ENCODE data around the gene SRPK3. TPM values are rescaled to one million over a fixed set of nuclear protein-coding genes. Genes with fewer than 3 reads are reported as not detected.

SRPK3 gene
- total and polyA plus RNA-seq, 4 donors: 1.2 to 10.6 (median 4.4) TPM

DNA sequence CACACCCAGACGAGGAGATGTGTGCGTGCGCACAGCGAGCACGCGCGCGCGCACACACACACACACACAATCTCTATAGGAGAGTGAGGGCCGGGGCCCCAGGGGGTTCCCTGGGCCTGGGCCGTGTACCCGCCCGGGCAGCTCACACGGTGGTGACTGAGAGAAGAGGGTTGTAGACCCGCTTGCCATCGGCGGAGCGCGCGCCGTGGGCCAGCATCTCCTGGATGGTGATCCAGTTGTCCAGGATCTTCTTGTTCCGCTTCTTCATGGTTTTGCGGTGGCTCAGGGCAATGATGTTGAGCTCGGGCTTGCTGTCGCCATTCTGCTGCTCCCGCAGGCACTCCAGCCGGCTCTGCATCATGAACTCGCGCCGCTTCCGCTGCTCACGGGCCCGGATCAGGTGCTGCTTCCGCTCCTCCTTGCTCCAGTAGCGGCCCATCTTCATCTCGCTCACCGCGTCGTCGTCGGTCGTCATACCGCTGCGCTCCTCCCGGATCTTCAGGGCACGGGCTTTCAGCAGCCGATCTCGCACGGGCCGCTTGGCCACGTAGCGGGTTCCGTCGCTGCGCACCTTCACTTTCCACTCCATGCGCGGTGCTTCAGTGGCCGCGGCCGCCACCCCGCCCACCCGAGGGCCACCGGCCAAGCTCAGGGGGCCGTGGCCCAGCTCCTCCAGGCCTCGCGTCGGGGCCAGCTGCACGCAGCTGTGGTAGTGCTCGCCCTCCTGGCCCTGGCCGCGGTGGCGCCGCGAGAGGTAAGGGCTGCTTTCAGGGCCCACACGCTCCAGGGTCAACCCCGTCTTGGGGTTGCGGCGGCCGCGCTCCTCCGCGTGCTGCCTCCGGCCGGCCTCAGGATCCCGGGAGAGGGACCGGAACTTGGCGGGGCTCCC lies 22.6 kb downstream of the SRPK3 start:
- Histone ChIP-seq H3K9me3 (ENCODE audit: control insufficient read depth, insufficient read depth, low read length) (no peaks in the 10 kb centered on the region), H3K27ac (ENCODE audit: low read depth, low read length) (no peak overlapping the region), H3K36me3 (ENCODE audit: control insufficient read depth, insufficient read depth, low read length) (peaks cover 87% of the 10 kb centered on the region), H3K4me1 (ENCODE audit: control insufficient read depth, insufficient read depth, low read length) (peaks cover 24% of the 10 kb centered on the region), H3K4me3 (ENCODE audit: low read depth, low read length) (no peak overlapping the region), H3K27me3 (ENCODE audit: control insufficient read depth, insufficient read depth, low read length) (no peaks in the 10 kb centered on the region)
- DNase-seq (ENCODE audit: low read depth in 4 of 6, low spot score in 6 of 6): no peak
- 93% methylated on average over 74 of the region's 87 CpGs for WGBS (ENCODE audit: insufficient coverage)

DNA sequence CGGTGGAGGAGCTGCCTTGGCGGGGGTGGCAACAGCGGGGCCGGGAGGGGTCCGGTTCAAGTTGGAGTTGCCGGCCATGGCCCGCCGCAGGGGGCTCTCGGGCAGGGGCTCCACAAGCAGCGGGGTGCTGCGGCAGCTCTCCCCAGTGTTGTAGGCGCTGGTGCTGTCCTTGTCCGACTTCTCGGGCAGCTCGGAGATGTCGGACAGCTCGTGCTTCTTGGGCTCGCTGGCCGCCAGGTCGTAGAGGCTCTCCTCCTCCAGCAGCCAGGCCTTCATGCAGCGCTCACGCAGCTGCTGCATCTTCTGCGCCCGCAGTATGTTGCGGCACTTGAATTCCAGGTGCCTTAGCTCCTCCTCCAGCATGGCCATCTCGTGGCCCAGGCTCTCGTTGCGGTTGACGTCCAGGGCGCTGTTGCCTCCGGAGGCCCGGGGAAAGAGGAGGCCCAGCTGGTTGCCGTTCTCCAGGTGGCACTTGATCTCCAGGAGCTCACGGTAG lies 23.3 kb downstream of the SRPK3 start:
- Histone ChIP-seq H3K4me3 (ENCODE audit: low read depth, low read length) (no peak overlapping the region), H3K4me1 (ENCODE audit: control insufficient read depth, insufficient read depth, low read length) (peaks cover 24% of the 10 kb centered on the region), H3K27me3 (ENCODE audit: control insufficient read depth, insufficient read depth, low read length) (no peaks in the 10 kb centered on the region), H3K9me3 (ENCODE audit: control insufficient read depth, insufficient read depth, low read length) (no peaks in the 10 kb centered on the region), H3K27ac (ENCODE audit: low read depth, low read length) (no peak overlapping the region), H3K36me3 (ENCODE audit: control insufficient read depth, insufficient read depth, low read length) (peaks cover 83% of the 10 kb centered on the region)
- 93% methylated on average over 34 of the region's 34 CpGs for WGBS (ENCODE audit: insufficient coverage)
- no peak for DNase-seq (ENCODE audit: low read depth in 4 of 6, low spot score in 6 of 6)

DNA sequence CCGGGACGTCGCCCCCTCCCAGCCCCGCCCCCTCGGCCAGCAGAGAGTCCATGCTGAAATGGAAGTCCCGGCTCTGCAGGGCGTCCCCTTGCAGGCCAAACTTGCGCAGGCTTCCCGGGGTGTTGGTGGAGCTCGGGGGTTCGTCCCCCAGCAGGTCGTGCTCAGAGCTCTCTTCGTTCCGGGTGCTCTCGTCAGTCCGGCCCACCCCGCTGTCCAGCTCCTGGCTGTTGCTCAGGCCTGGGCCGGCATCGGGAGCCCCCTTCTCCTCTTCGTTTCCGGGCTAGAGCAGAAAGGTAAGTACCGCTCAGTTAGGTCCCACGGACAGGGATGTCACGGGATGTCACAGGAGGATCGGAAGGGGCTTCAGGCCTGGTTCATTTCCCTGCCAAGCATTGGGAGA lies 23.8 kb downstream of the SRPK3 start:
- Histone ChIP-seq H3K27me3 (ENCODE audit: control insufficient read depth, insufficient read depth, low read length) (no peaks in the 10 kb centered on the region), H3K4me1 (ENCODE audit: control insufficient read depth, insufficient read depth, low read length) (peaks cover 21% of the 10 kb centered on the region), H3K27ac (ENCODE audit: low read depth, low read length) (no peak overlapping the region), H3K4me3 (ENCODE audit: low read depth, low read length) (no peak overlapping the region), H3K36me3 (ENCODE audit: control insufficient read depth, insufficient read depth, low read length) (peaks cover 82% of the 10 kb centered on the region), H3K9me3 (ENCODE audit: control insufficient read depth, insufficient read depth, low read length) (no peaks in the 10 kb centered on the region)
- no peak for DNase-seq (ENCODE audit: low read depth in 4 of 6, low spot score in 6 of 6)
- 87% methylated on average over 25 of the region's 25 CpGs for WGBS (ENCODE audit: insufficient coverage)

DNA sequence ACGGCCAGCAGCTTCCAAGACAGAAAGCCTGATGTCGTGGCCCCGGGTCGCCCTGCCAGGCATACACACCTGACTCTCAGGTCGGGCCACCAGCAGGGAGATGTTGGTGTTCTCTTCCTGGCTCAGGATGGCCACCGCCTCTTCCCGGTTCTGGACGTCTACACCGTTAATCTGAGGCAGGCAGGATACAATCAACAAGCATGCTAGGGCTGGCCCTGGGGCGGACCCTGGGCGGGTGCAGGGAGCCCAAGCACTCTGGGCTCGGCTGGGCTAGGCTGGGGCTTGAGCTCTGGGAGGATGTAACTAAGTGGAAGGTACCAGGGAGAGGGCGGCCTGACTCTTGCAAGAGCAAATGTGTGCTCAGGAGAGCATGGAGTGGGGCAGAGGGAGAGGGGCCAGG lies 24.6 kb downstream of the SRPK3 start:
- H3K4me3 ChIP-seq (ENCODE audit: low read depth, low read length): no peak overlapping the region
- H3K27me3 ChIP-seq (ENCODE audit: control insufficient read depth, insufficient read depth, low read length): no peaks in the 10 kb centered on the region
- no peaks in the 10 kb centered on the region for H3K9me3 ChIP-seq (ENCODE audit: control insufficient read depth, insufficient read depth, low read length)
- DNase-seq (ENCODE audit: low read depth in 4 of 6, low spot score in 6 of 6): no peak
- H3K27ac ChIP-seq (ENCODE audit: low read depth, low read length): no peak overlapping the region
- H3K4me1 ChIP-seq (ENCODE audit: control insufficient read depth, insufficient read depth, low read length): peaks cover 14% of the 10 kb centered on the region
- peaks cover 84% of the 10 kb centered on the region for H3K36me3 ChIP-seq (ENCODE audit: control insufficient read depth, insufficient read depth, low read length)
- 79% methylated on average over 13 of the region's 13 CpGs for WGBS (ENCODE audit: insufficient coverage)

DNA sequence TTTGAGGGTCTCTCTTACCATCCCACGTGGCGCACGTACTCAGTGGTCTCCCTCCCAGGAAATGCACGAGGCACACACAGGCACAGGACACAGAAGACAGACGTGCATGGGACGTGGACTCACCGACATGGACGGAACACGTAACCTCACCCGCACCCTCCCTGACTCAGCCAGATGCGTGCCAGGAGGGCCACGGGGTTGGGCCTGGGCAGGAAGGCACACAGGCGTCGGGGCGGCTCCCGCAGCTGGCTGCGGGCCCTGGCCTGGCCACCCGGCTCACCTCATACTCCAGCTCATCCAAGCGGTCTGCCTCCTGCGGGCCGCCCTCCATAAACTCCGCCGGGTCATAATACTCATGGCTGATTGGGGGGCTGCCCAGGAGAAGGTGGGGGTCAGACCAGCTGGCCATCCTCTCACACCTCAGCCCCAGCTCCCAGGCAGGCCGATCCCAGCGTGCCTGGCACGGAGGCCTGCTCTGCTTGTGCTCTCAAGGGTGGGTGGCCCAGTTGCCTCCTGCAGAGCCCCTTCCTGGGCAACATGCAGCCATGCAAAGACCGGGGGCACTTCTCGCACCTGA lies 26.2 kb downstream of the SRPK3 start:
- Histone ChIP-seq H3K4me1 (ENCODE audit: control insufficient read depth, insufficient read depth, low read length) (peaks cover 2% of the 10 kb centered on the region), H3K9me3 (ENCODE audit: control insufficient read depth, insufficient read depth, low read length) (no peaks in the 10 kb centered on the region), H3K27me3 (ENCODE audit: control insufficient read depth, insufficient read depth, low read length) (no peaks in the 10 kb centered on the region), H3K36me3 (ENCODE audit: control insufficient read depth, insufficient read depth, low read length) (peaks cover 75% of the 10 kb centered on the region), H3K4me3 (ENCODE audit: low read depth, low read length) (no peak overlapping the region), H3K27ac (ENCODE audit: low read depth, low read length) (no peak overlapping the region)
- 88% methylated on average over 26 of the region's 28 CpGs for WGBS (ENCODE audit: insufficient coverage)
- DNase-seq (ENCODE audit: low read depth in 4 of 6, low spot score in 6 of 6): no peak

DNA sequence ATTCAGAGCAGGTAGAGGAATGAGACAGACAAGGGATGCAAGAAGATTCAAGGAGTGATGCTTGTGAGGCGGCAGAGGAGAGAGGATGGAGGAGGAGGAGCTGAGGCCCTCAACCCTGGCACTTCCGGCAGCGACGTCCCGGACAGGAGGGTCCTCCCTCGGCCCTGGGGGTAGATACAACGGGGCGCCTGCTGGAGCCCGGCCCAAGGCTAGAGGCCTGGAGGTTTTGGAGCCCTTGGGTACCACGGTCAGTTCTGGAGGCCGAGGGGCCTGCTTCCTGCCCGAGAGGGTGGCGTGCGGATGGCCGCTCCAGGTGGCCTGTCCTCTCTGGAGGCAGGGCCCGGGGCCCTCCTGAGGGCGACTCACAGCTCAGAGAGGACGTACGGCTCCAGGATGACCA lies 27.1 kb downstream of the SRPK3 start:
- Histone ChIP-seq H3K27me3 (ENCODE audit: control insufficient read depth, insufficient read depth, low read length) (no peaks in the 10 kb centered on the region), H3K36me3 (ENCODE audit: control insufficient read depth, insufficient read depth, low read length) (peaks cover 66% of the 10 kb centered on the region), H3K4me3 (ENCODE audit: low read depth, low read length) (no peak overlapping the region), H3K4me1 (ENCODE audit: control insufficient read depth, insufficient read depth, low read length) (peaks cover 7% of the 10 kb centered on the region), H3K9me3 (ENCODE audit: control insufficient read depth, insufficient read depth, low read length) (no peaks in the 10 kb centered on the region), H3K27ac (ENCODE audit: low read depth, low read length) (no peak overlapping the region)
- DNase-seq (ENCODE audit: low read depth in 4 of 6, low spot score in 6 of 6): no peak
- WGBS (ENCODE audit: insufficient coverage): 91% methylated on average over 19 of the region's 19 CpGs

DNA sequence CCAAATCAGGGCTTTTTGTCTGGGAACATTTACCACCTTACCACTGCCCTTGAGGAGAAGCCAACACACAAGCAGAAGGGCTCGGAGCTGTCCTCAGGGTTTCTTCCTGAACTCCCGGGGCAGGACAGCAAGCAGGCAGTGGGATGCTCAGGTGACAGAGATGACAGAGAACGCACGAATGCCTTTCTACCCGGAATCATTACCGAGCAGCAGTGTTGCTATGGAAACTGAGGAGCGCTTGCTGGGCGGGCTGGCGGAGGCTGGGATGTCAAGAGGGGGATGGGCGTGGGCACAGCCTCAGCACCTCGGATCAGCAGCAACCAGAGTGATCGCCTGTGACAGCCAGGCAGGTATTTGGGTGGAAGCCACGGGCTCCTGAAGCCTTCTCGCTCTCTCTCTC lies 31.4 kb downstream of the SRPK3 start:
- Histone ChIP-seq H3K4me1 (ENCODE audit: control insufficient read depth, insufficient read depth, low read length) (peaks cover 18% of the 10 kb centered on the region), H3K27ac (ENCODE audit: low read depth, low read length) (no peak overlapping the region), H3K4me3 (ENCODE audit: low read depth, low read length) (no peak overlapping the region), H3K27me3 (ENCODE audit: control insufficient read depth, insufficient read depth, low read length) (no peaks in the 10 kb centered on the region), H3K36me3 (ENCODE audit: control insufficient read depth, insufficient read depth, low read length) (peaks cover 24% of the 10 kb centered on the region), H3K9me3 (ENCODE audit: control insufficient read depth, insufficient read depth, low read length) (no peaks in the 10 kb centered on the region)
- peak in 1 of 6 donors; percentile 82 for DNase-seq (ENCODE audit: low read depth in 4 of 6, low spot score in 6 of 6)
- 36% methylated on average over 10 of the region's 14 CpGs for WGBS (ENCODE audit: insufficient coverage)

DNA sequence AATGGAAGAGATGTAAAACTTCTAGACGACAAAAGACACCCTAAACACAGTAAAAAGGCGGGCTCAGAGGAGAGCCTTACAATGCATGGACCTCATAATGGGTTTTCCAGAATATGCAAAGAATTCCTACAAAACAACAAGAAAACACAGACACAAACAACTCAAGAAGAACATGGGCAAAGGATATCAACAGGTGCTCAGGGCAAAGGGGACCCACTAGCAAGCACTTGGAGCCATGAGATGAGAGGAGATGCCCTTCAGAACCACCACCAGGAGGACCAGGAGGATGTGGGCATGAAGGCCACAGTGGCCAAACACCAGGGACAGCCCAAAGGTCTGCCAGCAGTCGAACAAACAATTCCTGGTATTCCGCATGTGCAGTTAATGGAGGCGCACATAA lies 32.3 kb downstream of the SRPK3 start:
- no peak for DNase-seq (ENCODE audit: low read depth in 4 of 6, low spot score in 6 of 6)
- Histone ChIP-seq H3K27ac (ENCODE audit: low read depth, low read length) (no peak overlapping the region), H3K27me3 (ENCODE audit: control insufficient read depth, insufficient read depth, low read length) (no peaks in the 10 kb centered on the region), H3K4me3 (ENCODE audit: low read depth, low read length) (no peak overlapping the region), H3K36me3 (ENCODE audit: control insufficient read depth, insufficient read depth, low read length) (peaks cover 16% of the 10 kb centered on the region), H3K9me3 (ENCODE audit: control insufficient read depth, insufficient read depth, low read length) (no peaks in the 10 kb centered on the region), H3K4me1 (ENCODE audit: control insufficient read depth, insufficient read depth, low read length) (peaks cover 23% of the 10 kb centered on the region)
- 81% methylated on average over 3 of the region's 5 CpGs for WGBS (ENCODE audit: insufficient coverage)

DNA sequence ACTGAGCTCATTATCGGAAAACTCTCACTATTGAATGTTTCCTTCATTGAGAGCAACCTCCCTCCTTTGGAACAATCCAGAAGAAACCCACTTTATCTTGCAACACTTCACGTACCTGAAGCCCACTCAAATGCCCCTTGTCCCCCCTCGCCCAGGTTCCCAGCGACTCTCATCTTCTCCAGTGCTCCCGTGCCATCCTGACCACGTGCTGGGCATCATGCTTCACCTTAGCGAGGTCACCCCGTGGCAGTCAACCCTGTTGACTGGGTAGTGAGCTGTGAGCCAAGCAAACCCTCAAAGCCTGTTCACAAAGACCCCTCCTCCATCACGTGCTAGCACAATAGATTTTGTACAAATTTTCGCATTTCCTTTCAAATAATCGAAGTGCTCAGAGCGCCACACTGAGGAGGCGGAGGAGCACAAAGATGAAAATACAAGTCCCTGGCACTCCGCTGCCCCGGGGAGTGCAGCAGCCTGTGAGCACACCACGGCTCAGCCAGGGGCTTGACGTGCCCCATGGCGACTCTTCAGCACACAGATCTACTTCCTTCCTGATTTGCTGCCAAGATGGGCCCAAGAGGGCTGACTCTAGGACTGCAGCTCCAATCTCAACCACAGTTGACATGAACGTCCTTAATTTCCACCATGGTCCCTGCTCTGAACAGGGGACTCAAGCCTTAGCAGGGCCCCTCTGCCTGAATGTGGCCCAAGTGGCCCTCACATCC lies 33.9 kb downstream of the SRPK3 start:
- Histone ChIP-seq H3K4me3 (ENCODE audit: low read depth, low read length) (no peak overlapping the region), H3K27ac (ENCODE audit: low read depth, low read length) (no peak overlapping the region), H3K9me3 (ENCODE audit: control insufficient read depth, insufficient read depth, low read length) (no peaks in the 10 kb centered on the region), H3K27me3 (ENCODE audit: control insufficient read depth, insufficient read depth, low read length) (no peaks in the 10 kb centered on the region), H3K36me3 (ENCODE audit: control insufficient read depth, insufficient read depth, low read length) (peaks cover 6% of the 10 kb centered on the region), H3K4me1 (ENCODE audit: control insufficient read depth, insufficient read depth, low read length) (peaks cover 35% of the 10 kb centered on the region)
- no peak for DNase-seq (ENCODE audit: low read depth in 4 of 6, low spot score in 6 of 6)
- WGBS (ENCODE audit: insufficient coverage): 75% methylated on average over 19 of the region's 19 CpGs
